Measurements from ENCODE around the gene SSH2. TPM values are rescaled to one million over a fixed set of nuclear protein-coding genes. Genes with fewer than 3 reads are reported as not detected.

Gene SSH2
- total and polyA plus RNA-seq, 8 donors, result 23.5 to 85.5 (median 24.1) TPM

DNA sequence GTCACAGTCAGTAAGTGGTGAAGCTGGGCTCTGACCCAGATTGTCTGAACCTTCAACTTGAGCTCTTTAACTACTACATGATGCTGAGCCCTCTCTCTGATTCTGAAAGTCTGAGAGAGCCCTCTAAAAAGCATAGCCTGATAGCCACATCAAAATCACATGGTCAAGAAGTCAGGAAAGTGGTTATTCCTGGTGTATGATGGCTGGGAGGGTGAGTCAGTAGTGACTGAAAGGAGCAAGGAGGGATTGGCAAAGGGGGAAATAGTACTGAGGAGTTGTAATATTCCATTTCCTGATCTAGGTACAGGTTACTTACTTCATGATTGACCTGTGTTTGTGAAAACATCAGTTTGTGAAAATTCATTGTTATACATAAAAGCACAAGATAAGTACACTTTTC is 89.1 kb downstream of the SSH2 start:
- Histone ChIP-seq H3K36me3 (no peaks in the 10 kb centered on the region), H3K27ac (no peak overlapping the region), H3K4me3 (no peak overlapping the region), H3K4me1 (peaks cover 0 to 32% of the 10 kb centered on the region in 2 donors), H3K9me3 (no peaks in the 10 kb centered on the region), H3K27me3 (no peaks in the 10 kb centered on the region)
- TF ChIP-seq, protein P1, sequence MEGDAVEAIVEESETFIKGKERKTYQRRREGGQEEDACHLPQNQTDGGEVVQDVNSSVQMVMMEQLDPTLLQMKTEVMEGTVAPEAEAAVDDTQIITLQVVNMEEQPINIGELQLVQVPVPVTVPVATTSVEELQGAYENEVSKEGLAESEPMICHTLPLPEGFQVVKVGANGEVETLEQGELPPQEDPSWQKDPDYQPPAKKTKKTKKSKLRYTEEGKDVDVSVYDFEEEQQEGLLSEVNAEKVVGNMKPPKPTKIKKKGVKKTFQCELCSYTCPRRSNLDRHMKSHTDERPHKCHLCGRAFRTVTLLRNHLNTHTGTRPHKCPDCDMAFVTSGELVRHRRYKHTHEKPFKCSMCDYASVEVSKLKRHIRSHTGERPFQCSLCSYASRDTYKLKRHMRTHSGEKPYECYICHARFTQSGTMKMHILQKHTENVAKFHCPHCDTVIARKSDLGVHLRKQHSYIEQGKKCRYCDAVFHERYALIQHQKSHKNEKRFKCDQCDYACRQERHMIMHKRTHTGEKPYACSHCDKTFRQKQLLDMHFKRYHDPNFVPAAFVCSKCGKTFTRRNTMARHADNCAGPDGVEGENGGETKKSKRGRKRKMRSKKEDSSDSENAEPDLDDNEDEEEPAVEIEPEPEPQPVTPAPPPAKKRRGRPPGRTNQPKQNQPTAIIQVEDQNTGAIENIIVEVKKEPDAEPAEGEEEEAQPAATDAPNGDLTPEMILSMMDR (IDR thresholded peaks at IDR 0.05), result no peak
- peak; percentile 18 for ATAC-seq
- intact Hi-C loops (cut with DNase I), result no loop called here
- no peak for DNase-seq

DNA sequence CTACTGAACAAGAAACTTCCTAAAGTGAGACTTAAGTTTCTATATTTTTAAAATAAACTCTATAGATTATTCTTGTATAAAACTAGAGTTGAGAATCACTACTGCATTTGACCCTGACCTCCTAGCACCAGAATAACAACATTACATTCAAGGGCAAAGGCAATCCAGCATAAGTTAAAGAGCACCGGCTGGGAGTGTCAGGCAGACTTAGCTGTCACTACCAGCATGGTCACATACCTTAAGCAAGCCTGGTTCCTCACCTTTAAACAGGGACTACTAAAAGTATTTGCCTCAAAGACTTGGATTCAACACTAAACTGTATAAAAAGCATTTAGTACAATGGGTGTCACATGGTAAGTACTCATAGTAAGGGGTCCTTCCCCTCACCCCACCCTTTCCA is 90.4 kb downstream of the SSH2 start:
- no peaks in the 10 kb centered on the region for H3K27me3 ChIP-seq
- no peak overlapping the region for H3K27ac ChIP-seq
- no peak for ATAC-seq
- H3K4me3 ChIP-seq, result no peak overlapping the region
- TF ChIP-seq, protein P1 (IDR thresholded peaks at IDR 0.05), result no peak
- H3K4me1 ChIP-seq, result peaks cover 0 to 37% of the 10 kb centered on the region in 2 donors
- no peak for DNase-seq
- no peaks in the 10 kb centered on the region for H3K9me3 ChIP-seq
- intact Hi-C loops (cut with DNase I), result no loop called here
- H3K36me3 ChIP-seq, result no peaks in the 10 kb centered on the region

DNA sequence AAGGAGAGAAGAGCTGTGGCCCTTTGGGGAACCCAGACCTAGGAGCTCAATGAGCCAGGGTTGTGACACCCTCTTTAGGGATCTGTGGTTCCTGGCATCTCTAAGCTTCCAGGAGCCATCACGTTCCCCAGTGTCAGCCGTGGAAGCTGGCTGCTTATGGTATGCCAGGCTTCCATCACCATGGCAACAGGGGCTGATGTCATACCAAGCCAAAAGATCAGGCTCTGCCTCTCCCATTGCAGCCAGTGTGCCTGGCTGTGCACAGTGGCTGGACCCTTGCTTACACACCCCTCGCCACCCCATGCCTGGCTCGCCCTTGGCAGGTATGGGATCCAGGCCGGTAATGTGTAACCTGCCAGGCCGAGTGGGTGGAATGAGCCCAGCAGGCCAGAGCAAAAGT is 91.1 kb downstream of the SSH2 start:
- no peak for DNase-seq

DNA sequence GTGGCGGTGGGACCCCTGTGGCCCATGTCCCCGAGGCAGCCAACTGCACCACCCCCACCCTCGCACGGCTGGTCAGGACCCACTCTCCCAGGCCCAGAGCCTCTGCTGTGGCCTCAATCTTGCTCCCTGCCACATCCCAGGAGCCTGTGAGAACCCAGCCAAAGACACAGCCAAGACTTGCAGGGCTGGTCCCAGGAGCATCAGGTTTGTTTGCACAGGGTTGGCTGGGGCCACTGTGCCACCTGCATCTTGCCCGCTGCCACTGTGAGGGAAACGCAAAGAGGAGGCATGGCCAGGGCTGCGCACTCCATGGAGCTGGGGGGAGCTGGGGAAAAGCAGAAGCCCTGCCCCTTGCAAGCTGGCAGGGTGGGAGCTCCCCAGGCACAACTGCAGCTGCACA is 92.5 kb downstream of the SSH2 start:
- no peaks in the 10 kb centered on the region for H3K9me3 ChIP-seq
- no peak for DNase-seq
- H3K36me3 ChIP-seq, result no peaks in the 10 kb centered on the region
- H3K27me3 ChIP-seq, result no peaks in the 10 kb centered on the region
- TF ChIP-seq, protein P1 (IDR thresholded peaks at IDR 0.05), result no peak
- intact Hi-C loops (cut with DNase I), result no loop called here
- H3K4me3 ChIP-seq, result no peak overlapping the region
- H3K4me1 ChIP-seq, result peaks cover 0 to 37% of the 10 kb centered on the region in 2 donors
- no peak for ATAC-seq
- H3K27ac ChIP-seq, result no peak overlapping the region

More for the DNA sequence above, 91.1 kb downstream of the SSH2 start:
- Histone ChIP-seq H3K9me3 (no peaks in the 10 kb centered on the region), H3K4me1 (peaks cover 0 to 37% of the 10 kb centered on the region in 2 donors), H3K36me3 (no peaks in the 10 kb centered on the region), H3K27ac (no peak overlapping the region), H3K27me3 (no peaks in the 10 kb centered on the region), H3K4me3 (no peak overlapping the region)
- peak; percentile 21 for ATAC-seq
- TF ChIP-seq, protein P1 (IDR thresholded peaks at IDR 0.05), result no peak
- intact Hi-C loops (cut with DNase I), result no loop called here

DNA sequence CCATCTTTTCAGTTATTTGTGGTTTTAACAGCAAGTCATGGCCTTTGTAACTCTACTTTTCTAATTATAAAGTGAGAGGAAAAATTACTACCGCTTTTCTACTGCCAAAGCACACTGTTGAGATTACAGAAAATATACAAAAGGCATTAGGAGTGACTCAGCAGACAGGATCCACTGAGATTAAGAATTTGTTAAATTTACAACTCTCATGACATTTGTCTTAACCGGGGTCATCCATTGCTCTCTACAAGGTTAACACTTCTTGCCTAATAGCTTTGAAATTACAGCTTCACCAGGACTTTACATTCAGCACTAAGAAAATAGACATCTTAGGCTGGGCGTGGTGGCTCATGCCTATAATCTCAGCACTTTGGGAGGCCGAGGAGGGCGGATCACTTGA is 93.4 kb downstream of the SSH2 start:
- Histone ChIP-seq H3K36me3 (no peaks in the 10 kb centered on the region), H3K27me3 (no peaks in the 10 kb centered on the region), H3K27ac (peak overlapping the region in 1 of 2 donors; percentile 42), H3K9me3 (no peaks in the 10 kb centered on the region), H3K4me3 (no peak overlapping the region), H3K4me1 (peaks cover 0 to 37% of the 10 kb centered on the region in 2 donors)
- no peak for ATAC-seq
- TF ChIP-seq, protein P1 (IDR thresholded peaks at IDR 0.05), result no peak
- intact Hi-C loops (cut with DNase I), result no loop called here
- no peak for DNase-seq
